Central memory CD8-positive, alpha-beta T cell (primary cell): ENCODE results near the gene ENDOV.

ENCODE experiments used
- ATAC-seq: fragments of 150-1000 bp; cut with Tn5 transposase; replicated peaks from 2 replicates; pipeline ENCODE4 v1.10.0; 2022; ENCODE audit warnings: mild to moderate bottlenecking, moderate FRiP score, moderate number of reproducible peaks; ENCODE audit not compliant: poor library complexity, severe bottlenecking; ENCODE audit errors: extremely low read depth
- DNase-seq, 2 donors: peaks; one replicate each; pipeline ENCODE4 v3.0.0; 2021; ENCODE audit warnings: low spot score in 2 of 2
- H3K27ac Mint-ChIP-seq: one replicate; pipeline ENCODE4 v1.8.0; 2022; ENCODE audit warnings: low read depth, mild to moderate bottlenecking, moderate library complexity, mixed read lengths
- H3K27me3 Mint-ChIP-seq: one replicate; pipeline ENCODE4 v1.8.0; 2022; ENCODE audit warnings: mixed read lengths
- H3K36me3 Mint-ChIP-seq: one replicate; pipeline ENCODE4 v1.8.0; 2022; ENCODE audit warnings: mild to moderate bottlenecking, moderate library complexity, mixed read lengths; ENCODE audit not compliant: insufficient read depth
- H3K4me1 Mint-ChIP-seq: one replicate; pipeline ENCODE4 v1.8.0; 2022; ENCODE audit warnings: mixed read lengths
- H3K4me3 Mint-ChIP-seq: one replicate; pipeline ENCODE4 v1.8.0; 2022; ENCODE audit warnings: mild to moderate bottlenecking, moderate library complexity, mixed read lengths
- H3K9me3 Mint-ChIP-seq: one replicate; pipeline ENCODE4 v1.8.0; 2022; ENCODE audit warnings: mixed read lengths

ENDOV gene

GRCh38 chr17:80380555-80381002 lies 34.4 kb upstream of the ENDOV start:
- H3K27me3 Mint-ChIP-seq, result no peaks in the 10 kb centered on the region
- no peak overlapping the region for H3K4me3 Mint-ChIP-seq
- H3K36me3 Mint-ChIP-seq, result peaks cover 94% of the 10 kb centered on the region
- H3K4me1 Mint-ChIP-seq, result peaks cover 9% of the 10 kb centered on the region
- no peak for DNase-seq
- H3K27ac Mint-ChIP-seq, result peak overlapping the region; percentile 25
- no peak for ATAC-seq
- H3K9me3 Mint-ChIP-seq, result no peaks in the 10 kb centered on the region

- ATAC-seq (no peak), DNase-seq (no peak)
- Mint-ChIP-seq H3K4me1 (peaks cover 9% of the 10 kb centered on the region), H3K4me3 (no peak overlapping the region), H3K27me3 (no peaks in the 10 kb centered on the region), H3K36me3 (peaks cover 94% of the 10 kb centered on the region), H3K27ac (peak overlapping the region; percentile 62), H3K9me3 (no peaks in the 10 kb centered on the region)
Measured at GRCh38 chr17:80381416-80381923, 33.5 kb upstream of the ENDOV start.

- no peak overlapping the region for H3K4me3 Mint-ChIP-seq
- H3K27me3 Mint-ChIP-seq, result no peaks in the 10 kb centered on the region
- H3K9me3 Mint-ChIP-seq, result no peaks in the 10 kb centered on the region
- ATAC-seq (no peak), DNase-seq (no peak)
- H3K4me1 Mint-ChIP-seq, result peaks cover 8% of the 10 kb centered on the region
- peak overlapping the region; percentile 62 for H3K27ac Mint-ChIP-seq
- H3K36me3 Mint-ChIP-seq, result peaks cover 93% of the 10 kb centered on the region
Measured at GRCh38 chr17:80382446-80382845, 32.5 kb upstream of the ENDOV start.

- Mint-ChIP-seq H3K36me3 (peaks cover 93% of the 10 kb centered on the region), H3K4me1 (peaks cover 4% of the 10 kb centered on the region)
Measured at GRCh38 chr17:80382956-80383355, 32.0 kb upstream of the ENDOV start.

GRCh38 chr17:80384078-80384960 lies 30.6 kb upstream of the ENDOV start:
- ATAC-seq, result no peak
- Mint-ChIP-seq H3K36me3 (peaks cover 93% of the 10 kb centered on the region), H3K4me1 (peaks cover 4% of the 10 kb centered on the region), H3K27ac (peak overlapping the region; percentile 35), H3K9me3 (no peaks in the 10 kb centered on the region), H3K4me3 (no peak overlapping the region), H3K27me3 (no peaks in the 10 kb centered on the region)
- DNase-seq, result no peak

More at GRCh38 chr17:80382956-80383355, 32.0 kb upstream of the ENDOV start:
- H3K9me3 Mint-ChIP-seq, result no peaks in the 10 kb centered on the region
- no peak overlapping the region for H3K4me3 Mint-ChIP-seq
- no peaks in the 10 kb centered on the region for H3K27me3 Mint-ChIP-seq
- ATAC-seq (no peak), DNase-seq (no peak)
- H3K27ac Mint-ChIP-seq, result peak overlapping the region; percentile 35

- no peaks in the 10 kb centered on the region for H3K27me3 Mint-ChIP-seq
- no peak for DNase-seq
- peaks cover 94% of the 10 kb centered on the region for H3K36me3 Mint-ChIP-seq
- no peak overlapping the region for H3K4me3 Mint-ChIP-seq
- H3K4me1 Mint-ChIP-seq, result peaks cover 4% of the 10 kb centered on the region
- ATAC-seq, result no peak
- no peaks in the 10 kb centered on the region for H3K9me3 Mint-ChIP-seq
- no peak overlapping the region for H3K27ac Mint-ChIP-seq
Measured at GRCh38 chr17:80385046-80385445, 29.9 kb upstream of the ENDOV start.

- H3K9me3 Mint-ChIP-seq, result no peaks in the 10 kb centered on the region
- no peak for ATAC-seq
- peaks cover 4% of the 10 kb centered on the region for H3K4me1 Mint-ChIP-seq
- H3K27me3 Mint-ChIP-seq, result no peaks in the 10 kb centered on the region
- peak overlapping the region; percentile 38 for H3K27ac Mint-ChIP-seq
- H3K36me3 Mint-ChIP-seq, result peaks cover 93% of the 10 kb centered on the region
- DNase-seq, result no peak
- H3K4me3 Mint-ChIP-seq, result peak overlapping the region; percentile 4
Measured at GRCh38 chr17:80386341-80386740, 28.6 kb upstream of the ENDOV start.

GRCh38 chr17:80387071-80387470 lies 27.9 kb upstream of the ENDOV start:
- Mint-ChIP-seq H3K27ac (peak overlapping the region; percentile 59), H3K36me3 (peaks cover 94% of the 10 kb centered on the region)

GRCh38 chr17:80388175-80388574 lies 26.8 kb upstream of the ENDOV start:
- no peaks in the 10 kb centered on the region for H3K27me3 Mint-ChIP-seq
- H3K4me3 Mint-ChIP-seq, result no peak overlapping the region
- H3K36me3 Mint-ChIP-seq, result peaks cover 95% of the 10 kb centered on the region
- no peaks in the 10 kb centered on the region for H3K9me3 Mint-ChIP-seq
- no peak for DNase-seq
- peak overlapping the region; percentile 59 for H3K27ac Mint-ChIP-seq
- no peak for ATAC-seq
- H3K4me1 Mint-ChIP-seq, result peaks cover 4% of the 10 kb centered on the region

More at GRCh38 chr17:80387071-80387470, 27.9 kb upstream of the ENDOV start:
- Mint-ChIP-seq H3K27me3 (no peaks in the 10 kb centered on the region), H3K9me3 (no peaks in the 10 kb centered on the region), H3K4me1 (peaks cover 4% of the 10 kb centered on the region), H3K4me3 (peak overlapping the region; percentile 4)
- ATAC-seq (no peak), DNase-seq (no peak)

GRCh38 chr17:80388601-80389000 lies 26.4 kb upstream of the ENDOV start:
- no peaks in the 10 kb centered on the region for H3K9me3 Mint-ChIP-seq
- DNase-seq (no peak), ATAC-seq (no peak)
- H3K4me1 Mint-ChIP-seq, result peaks cover 4% of the 10 kb centered on the region
- no peak overlapping the region for H3K27ac Mint-ChIP-seq
- no peaks in the 10 kb centered on the region for H3K27me3 Mint-ChIP-seq
- H3K4me3 Mint-ChIP-seq, result no peak overlapping the region
- peaks cover 94% of the 10 kb centered on the region for H3K36me3 Mint-ChIP-seq

GRCh38 chr17:80389011-80389995 lies 25.7 kb upstream of the ENDOV start:
- Mint-ChIP-seq H3K27ac (peak overlapping the region; percentile 41), H3K4me3 (no peak overlapping the region)

GRCh38 chr17:80393241-80393890 lies 21.6 kb upstream of the ENDOV start:
- no peaks in the 10 kb centered on the region for H3K9me3 Mint-ChIP-seq
- no peak for ATAC-seq
- no peak for DNase-seq
- no peaks in the 10 kb centered on the region for H3K27me3 Mint-ChIP-seq
- H3K27ac Mint-ChIP-seq, result no peak overlapping the region
- no peak overlapping the region for H3K4me3 Mint-ChIP-seq
- peaks cover 18% of the 10 kb centered on the region for H3K4me1 Mint-ChIP-seq
- peaks cover 72% of the 10 kb centered on the region for H3K36me3 Mint-ChIP-seq

More at GRCh38 chr17:80389011-80389995, 25.7 kb upstream of the ENDOV start:
- Mint-ChIP-seq H3K27me3 (no peaks in the 10 kb centered on the region), H3K9me3 (no peaks in the 10 kb centered on the region), H3K36me3 (peaks cover 93% of the 10 kb centered on the region), H3K4me1 (no peaks in the 10 kb centered on the region)
- DNase-seq (no peak), ATAC-seq (no peak)
